Right cardiac atrium (tissue), 5 donors: ENCODE data around the gene LRRC70. TPM values are rescaled to one million over a fixed set of nuclear protein-coding genes. Genes with fewer than 3 reads are reported as not detected.

Source experiments
- ATAC-seq, 2 donors: fragments of 200-7000 bp; cut with Tn5 transposase; one replicate each; pipeline versions ENCODE4 v1.8.0 to v1.9.1; 2020; ENCODE audit warnings: moderate library complexity in 2 of 2, mild to moderate bottlenecking in 1 of 2
- DNase-seq, 3 donors: peaks; one replicate each; pipeline ENCODE4 v3.0.0-alpha.2; 2020
- H3K27ac ChIP-seq: one replicate; pipeline ENCODE4 v1.5.1; 2013; ENCODE audit warnings: mild to moderate bottlenecking, low read length, control low read depth, moderate library complexity
- H3K27me3 ChIP-seq: one replicate; pipeline ENCODE4 v1.6.1; 2013; ENCODE audit not compliant: control insufficient read depth, insufficient read depth
- H3K4me1 ChIP-seq: one replicate; pipeline ENCODE4 v1.6.1; 2013; ENCODE audit warnings: low read length; ENCODE audit not compliant: control insufficient read depth, insufficient read depth
- H3K4me3 ChIP-seq: one replicate; pipeline ENCODE4 v1.5.1; 2013; ENCODE audit warnings: low read length, control low read depth
- H3K9me3 ChIP-seq: one replicate; pipeline ENCODE4 v1.6.1; 2013; ENCODE audit warnings: low read length; ENCODE audit not compliant: control insufficient read depth
- WGBS: extraction: QIAGEN DNeasy Blood & Tissue Kit; methylation state at CpG from one replicate; pipeline ENCODE4 v1.1.7; 2013; 5-methylcytosine and 5-hydroxymethylcytosine counted together
- intact Hi-C, 4 donors: fragments of 100-400 bp; cut with DNase I; formaldehyde crosslinking; loops; one replicate each; pipeline versions ENCODE4 v1.11.0 to v1.14.0; 2022 to 2023
- long read RNA-seq, 4 donors: library from polyadenylated mRNA; unstranded; transcript quantifications; one replicate each; pipeline ENCODE4 v2.0.0, GENCODE V29; 2020 to 2021
- polyA plus RNA-seq: library from polyadenylated mRNA; stranded (reverse); fragments of 200-250 nt; gene quantifications from one replicate; pipeline ENCODE4 v1.2.3, GENCODE V29; 2013
- total RNA-seq, 4 donors: library from RNA; stranded (reverse); fragmentation: NEBNext Ultra II Directional; extraction: Animal tissue kit (Norgen Biotek cat#: 25700); gene quantifications; one replicate each; pipeline ENCODE4 v1.2.1, GENCODE V29; 2021
- donor health status: healthy with polysubstance abuse.
- donor health status: DM: no; HTN: yes; CAD: no.
- donor health status: DM: no; HTN: no; CAD: no.
- donor health status: DM: no; HTN: yes; CAD: no; lungs with severe emphysema.
- donor health status: DM: yes; HTN: yes; CAD: no.

LRRC70 gene
- total RNA-seq (1 to 10 TPM in 3 of 4 donors, under 1 TPM in 1; 0.86 to 2.5 (median 2.0) TPM), polyA plus RNA-seq (3.8 TPM)
- long read RNA-seq, donor 1, partial matches to known transcripts: 0 of 1 reads
- long read RNA-seq, donor 1, other reads (novel, unspliced or antisense): 0 of 1 reads
- long read RNA-seq, donor 2, partial matches to known transcripts: 0 of 1 reads
- long read RNA-seq, donor 2, other reads (novel, unspliced or antisense): 0 of 1 reads
- long read RNA-seq, donor 3, partial matches to known transcripts: 0 of 3 reads
- long read RNA-seq, donor 3, other reads (novel, unspliced or antisense): 1 of 3 reads
- long read RNA-seq, donor 4: 0 reads

DNA sequence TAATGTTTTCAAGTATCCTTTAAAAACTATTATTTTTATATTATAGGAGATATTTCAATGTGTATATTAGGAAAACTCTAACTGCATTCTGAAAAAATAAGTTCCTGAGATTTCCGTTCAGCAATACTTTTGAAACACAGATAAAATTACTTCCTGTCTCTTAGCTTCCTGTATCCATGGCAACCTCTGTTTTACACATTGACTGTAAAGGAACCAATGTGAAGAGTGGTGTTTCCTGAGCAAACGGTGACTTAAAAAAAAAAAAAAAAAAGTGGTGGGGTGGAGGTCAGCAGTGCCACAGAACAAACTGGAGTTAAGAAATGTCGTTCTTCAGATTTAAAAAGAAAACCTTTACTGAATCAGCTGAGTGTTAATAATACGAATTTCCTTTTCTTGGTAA is at the start of gene LRRC70:
TSS of gene LRRC70 (plus strand) at position 280 of the 400 bp plus-strand sequence. CDS start 620 bp downstream, outside the sequence.
- H3K27me3 ChIP-seq: no peaks in the 10 kb centered on the region
- no peaks in the 10 kb centered on the region for H3K9me3 ChIP-seq
- peak; percentile 80 to 96 for ATAC-seq
- no peak for DNase-seq
- peak within 1 kb of the TSS; percentile 60 for H3K4me3 ChIP-seq
- H3K27ac ChIP-seq: no peak within 1 kb of the TSS
- WGBS: 36% methylated on average over 4 of the region's 4 CpGs
- intact Hi-C loops: no loop called here
- no peaks in the 10 kb centered on the region for H3K4me1 ChIP-seq

- 91% methylated on average over 2 of the region's 2 CpGs for whole genome bisulfite sequencing
- Histone ChIP-seq H3K9me3 (no peaks in the 10 kb centered on the region), H3K4me1 (no peaks in the 10 kb centered on the region), H3K27ac (no peak overlapping the region), H3K4me3 (no peak overlapping the region), H3K27me3 (no peaks in the 10 kb centered on the region)
- DNase-seq: no peak
- intact Hi-C loops: no loop called here
- ATAC-seq: no peak
Measured at GRCh38 chr5:62533597-62533996, 45.0 kb upstream of the LRRC70 start.

- H3K27ac ChIP-seq: no peak overlapping the region
- no peak for ATAC-seq
- WGBS: 65% methylated on average over 4 of the region's 4 CpGs
Measured at GRCh38 chr5:62534461-62535236, 44.0 kb upstream of the LRRC70 start.

GRCh38 chr5:62536232-62536631 is 42.4 kb upstream of the LRRC70 start:
- Histone ChIP-seq H3K27me3 (no peaks in the 10 kb centered on the region), H3K4me3 (no peak overlapping the region), H3K27ac (no peak overlapping the region), H3K4me1 (no peaks in the 10 kb centered on the region), H3K9me3 (no peaks in the 10 kb centered on the region)
- intact Hi-C loops: no loop called here
- 96% methylated on average over 2 of the region's 2 CpGs for WGBS
- ATAC-seq: no peak
- no peak for DNase-seq

More at GRCh38 chr5:62534461-62535236, 44.0 kb upstream of the LRRC70 start:
- no peak for DNase-seq
- intact Hi-C loops: no loop called here
- H3K9me3 ChIP-seq: no peaks in the 10 kb centered on the region
- no peaks in the 10 kb centered on the region for H3K4me1 ChIP-seq
- no peak overlapping the region for H3K4me3 ChIP-seq
- no peaks in the 10 kb centered on the region for H3K27me3 ChIP-seq

DNA sequence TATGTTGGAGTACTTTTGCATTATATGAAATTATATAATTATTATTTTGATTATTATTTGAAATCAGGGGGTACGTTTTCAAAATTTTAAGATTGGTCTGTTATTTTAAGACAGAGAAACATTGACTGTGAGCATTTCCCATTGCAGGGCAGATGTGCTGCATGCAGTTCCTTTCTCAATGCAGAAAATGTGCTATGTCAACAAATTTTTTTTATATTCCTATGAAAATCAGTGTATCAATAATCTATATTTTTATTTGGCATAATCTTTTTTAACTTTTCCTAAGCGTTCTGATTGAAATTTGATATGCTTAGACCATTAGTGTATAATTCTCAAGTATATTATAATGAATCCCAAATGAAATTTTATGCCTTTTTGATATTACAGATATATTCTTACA is 41.8 kb upstream of the LRRC70 start:
- intact Hi-C loops: no loop called here
- Histone ChIP-seq H3K4me3 (no peak overlapping the region), H3K27ac (no peak overlapping the region), H3K4me1 (no peaks in the 10 kb centered on the region), H3K9me3 (no peaks in the 10 kb centered on the region), H3K27me3 (no peaks in the 10 kb centered on the region)
- 94% methylated on average over 2 of the region's 2 CpGs for WGBS
- no peak for ATAC-seq
- no peak for DNase-seq

GRCh38 chr5:62538017-62538942 is 40.3 kb upstream of the LRRC70 start:
- no peaks in the 10 kb centered on the region for H3K27me3 ChIP-seq
- no peak for DNase-seq
- no peak for ATAC-seq
- H3K9me3 ChIP-seq: no peaks in the 10 kb centered on the region
- no peaks in the 10 kb centered on the region for H3K4me1 ChIP-seq
- 88% methylated on average over 9 of the region's 9 CpGs for WGBS
- intact Hi-C loops: no loop called here
- no peak overlapping the region for H3K4me3 ChIP-seq
- H3K27ac ChIP-seq: no peak overlapping the region

DNA sequence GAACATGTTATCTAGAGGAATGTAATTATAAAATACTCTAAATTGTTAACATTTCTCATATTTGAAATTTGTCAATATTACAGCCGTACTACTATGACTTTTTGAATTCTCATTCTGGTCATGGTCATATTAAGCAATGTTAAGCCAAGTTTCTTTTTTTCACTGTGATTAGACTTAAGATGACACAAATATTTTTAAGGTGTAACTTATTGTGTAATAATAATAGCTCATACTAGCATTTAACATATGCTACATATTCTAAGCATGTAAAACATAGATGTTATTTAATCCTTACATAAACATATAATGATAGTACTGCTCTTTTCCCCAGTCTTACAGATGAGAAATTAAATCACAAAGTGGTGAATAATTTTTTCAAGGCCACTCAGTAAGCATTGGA is 35.9 kb upstream of the LRRC70 start:
- WGBS: 100% methylated on average over 1 of the region's 1 CpG

DNA sequence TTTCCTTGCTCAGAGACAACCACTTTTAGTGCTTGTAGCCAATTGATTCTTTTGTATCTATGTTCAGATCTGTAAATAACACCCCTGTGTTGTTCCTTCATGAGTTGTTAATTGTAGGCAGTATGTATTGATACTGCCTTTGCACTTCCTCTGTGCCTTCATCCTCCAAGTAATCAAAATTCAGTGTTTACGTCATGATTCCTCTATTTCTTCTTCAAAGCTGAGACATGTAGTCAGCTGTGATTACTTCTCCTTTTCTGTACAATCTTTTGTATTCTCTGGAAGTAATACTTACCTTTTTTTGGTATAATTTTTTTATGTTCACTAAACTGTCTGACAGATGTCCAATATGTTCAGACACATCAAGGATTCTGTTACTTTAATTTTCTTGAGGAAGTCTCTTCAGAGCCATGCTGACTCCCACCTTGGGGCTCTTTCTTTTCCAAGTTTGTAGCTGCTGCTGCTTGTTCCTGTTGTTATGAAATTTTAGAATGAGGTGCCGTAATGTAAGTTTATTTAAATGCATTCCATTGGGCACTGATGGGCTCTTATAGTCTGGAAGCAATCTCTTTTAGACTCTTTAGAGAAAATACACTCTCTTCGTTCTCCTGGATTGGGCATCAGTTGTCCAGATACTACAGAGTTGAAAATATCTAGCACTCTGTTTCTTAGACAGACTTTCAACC is 30.5 kb upstream of the LRRC70 start:
- no peak overlapping the region for H3K4me3 ChIP-seq
- intact Hi-C loops: no loop called here
- H3K27me3 ChIP-seq: no peaks in the 10 kb centered on the region
- 69% methylated on average over 3 of the region's 3 CpGs for WGBS
- ATAC-seq: no peak
- no peaks in the 10 kb centered on the region for H3K4me1 ChIP-seq
- H3K27ac ChIP-seq: no peak overlapping the region
- no peaks in the 10 kb centered on the region for H3K9me3 ChIP-seq
- no peak for DNase-seq

More for the DNA sequence above, 35.9 kb upstream of the LRRC70 start:
- H3K4me3 ChIP-seq: no peak overlapping the region
- no peak for ATAC-seq
- H3K27me3 ChIP-seq: no peaks in the 10 kb centered on the region
- H3K9me3 ChIP-seq: no peaks in the 10 kb centered on the region
- DNase-seq: no peak
- intact Hi-C loops: no loop called here
- no peak overlapping the region for H3K27ac ChIP-seq
- H3K4me1 ChIP-seq: no peaks in the 10 kb centered on the region

DNA sequence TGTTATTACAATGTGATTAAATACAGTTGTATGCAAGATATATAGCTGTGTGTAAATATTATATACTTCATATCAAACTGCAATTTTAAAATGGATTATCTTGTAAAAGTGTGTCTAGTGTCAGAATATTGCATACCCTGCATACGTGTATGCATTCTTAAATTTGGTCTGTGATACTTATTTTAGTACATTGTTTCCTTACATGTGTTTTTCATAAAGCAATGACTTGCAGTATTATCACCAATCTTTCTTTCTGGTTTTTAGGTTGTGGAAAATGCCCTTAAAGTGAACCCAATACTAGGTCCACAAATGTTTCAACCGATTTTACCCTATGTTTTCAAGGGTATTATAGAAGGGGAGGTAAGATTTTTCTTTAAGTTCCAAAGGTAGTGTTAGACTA is 28.5 kb upstream of the LRRC70 start:
- no peak for DNase-seq
- Histone ChIP-seq H3K9me3 (no peaks in the 10 kb centered on the region), H3K27me3 (no peaks in the 10 kb centered on the region), H3K4me3 (no peak overlapping the region), H3K4me1 (no peaks in the 10 kb centered on the region), H3K27ac (no peak overlapping the region)
- no peak for ATAC-seq
- WGBS: 96% methylated on average over 2 of the region's 2 CpGs
- intact Hi-C loops: no loop called here

GRCh38 chr5:62555930-62556329 is 22.7 kb upstream of the LRRC70 start:
- DNase-seq (no peak), ATAC-seq (no peak)
- Histone ChIP-seq H3K9me3 (no peaks in the 10 kb centered on the region), H3K27me3 (no peaks in the 10 kb centered on the region), H3K4me1 (no peaks in the 10 kb centered on the region), H3K4me3 (no peak overlapping the region), H3K27ac (no peak overlapping the region)
- intact Hi-C loops: no loop called here
